LNCaP clone FGC (cell line): ENCODE data around the gene SPTB.

ENCODE experiments used
- DNase-seq: peaks from one replicate; pipeline ENCODE4 v3.0.0-alpha.2; 2011; ENCODE audit warnings: low read depth
- H3K4me3 ChIP-seq: 2 replicates; pipeline ENCODE4 v1.5.1; 2011; ENCODE audit warnings: mild to moderate bottlenecking, low read depth, low read length, control low read depth
- TF ChIP-seq, protein P1 (sequence below): IDR thresholded peaks from 2 replicates; pipeline ENCODE4 v1.5.1; 2012; ENCODE audit warnings: mild to moderate bottlenecking; ENCODE audit not compliant: control insufficient read depth, insufficient read depth; ENCODE audit errors: extremely low read depth

Gene SPTB

DNA sequence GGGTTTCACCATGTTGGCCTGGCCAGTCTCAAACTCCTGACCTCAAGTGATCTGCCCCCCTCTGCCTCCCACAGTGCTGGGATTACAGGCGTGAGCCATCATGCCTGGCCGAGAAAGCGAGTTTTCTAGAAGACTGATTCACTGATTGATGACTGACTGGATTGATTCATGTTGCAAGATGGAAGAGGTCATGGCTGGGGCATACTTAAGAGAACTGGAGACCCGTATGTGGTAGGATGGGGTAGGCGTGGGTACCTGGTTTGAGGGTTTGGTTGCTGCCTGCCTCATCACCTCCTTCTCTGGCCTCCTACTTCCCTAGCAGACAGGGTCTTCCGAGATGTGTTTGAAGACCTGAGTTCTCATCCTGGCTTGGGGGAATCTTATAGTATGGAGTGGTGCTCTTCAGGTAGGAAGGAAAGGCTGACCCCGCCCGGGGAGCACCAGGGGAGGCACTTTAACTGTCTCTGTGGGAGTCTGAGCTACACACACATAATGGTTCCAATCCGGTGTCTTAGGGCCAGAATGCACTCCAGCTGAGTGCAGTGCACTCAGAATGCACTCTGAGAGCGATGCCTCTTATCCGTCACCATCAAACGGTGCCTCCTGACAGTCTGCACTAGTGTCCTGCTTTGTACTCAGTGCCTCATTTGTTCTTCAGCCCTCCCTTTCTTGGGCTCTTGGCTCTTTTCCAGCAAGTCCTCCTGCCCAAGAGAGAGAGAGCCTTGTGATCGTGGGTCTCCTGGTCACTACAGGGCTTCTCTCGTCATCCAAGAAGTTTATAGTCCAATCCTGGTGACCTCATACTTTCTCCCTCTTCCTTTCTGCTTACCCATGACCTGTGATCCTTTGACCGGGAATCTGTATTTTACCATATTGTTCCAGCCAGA lies 155.8 kb downstream of the SPTB start:
- TF ChIP-seq, protein P1, sequence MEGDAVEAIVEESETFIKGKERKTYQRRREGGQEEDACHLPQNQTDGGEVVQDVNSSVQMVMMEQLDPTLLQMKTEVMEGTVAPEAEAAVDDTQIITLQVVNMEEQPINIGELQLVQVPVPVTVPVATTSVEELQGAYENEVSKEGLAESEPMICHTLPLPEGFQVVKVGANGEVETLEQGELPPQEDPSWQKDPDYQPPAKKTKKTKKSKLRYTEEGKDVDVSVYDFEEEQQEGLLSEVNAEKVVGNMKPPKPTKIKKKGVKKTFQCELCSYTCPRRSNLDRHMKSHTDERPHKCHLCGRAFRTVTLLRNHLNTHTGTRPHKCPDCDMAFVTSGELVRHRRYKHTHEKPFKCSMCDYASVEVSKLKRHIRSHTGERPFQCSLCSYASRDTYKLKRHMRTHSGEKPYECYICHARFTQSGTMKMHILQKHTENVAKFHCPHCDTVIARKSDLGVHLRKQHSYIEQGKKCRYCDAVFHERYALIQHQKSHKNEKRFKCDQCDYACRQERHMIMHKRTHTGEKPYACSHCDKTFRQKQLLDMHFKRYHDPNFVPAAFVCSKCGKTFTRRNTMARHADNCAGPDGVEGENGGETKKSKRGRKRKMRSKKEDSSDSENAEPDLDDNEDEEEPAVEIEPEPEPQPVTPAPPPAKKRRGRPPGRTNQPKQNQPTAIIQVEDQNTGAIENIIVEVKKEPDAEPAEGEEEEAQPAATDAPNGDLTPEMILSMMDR = no peak
- no peak for DNase-seq

DNA sequence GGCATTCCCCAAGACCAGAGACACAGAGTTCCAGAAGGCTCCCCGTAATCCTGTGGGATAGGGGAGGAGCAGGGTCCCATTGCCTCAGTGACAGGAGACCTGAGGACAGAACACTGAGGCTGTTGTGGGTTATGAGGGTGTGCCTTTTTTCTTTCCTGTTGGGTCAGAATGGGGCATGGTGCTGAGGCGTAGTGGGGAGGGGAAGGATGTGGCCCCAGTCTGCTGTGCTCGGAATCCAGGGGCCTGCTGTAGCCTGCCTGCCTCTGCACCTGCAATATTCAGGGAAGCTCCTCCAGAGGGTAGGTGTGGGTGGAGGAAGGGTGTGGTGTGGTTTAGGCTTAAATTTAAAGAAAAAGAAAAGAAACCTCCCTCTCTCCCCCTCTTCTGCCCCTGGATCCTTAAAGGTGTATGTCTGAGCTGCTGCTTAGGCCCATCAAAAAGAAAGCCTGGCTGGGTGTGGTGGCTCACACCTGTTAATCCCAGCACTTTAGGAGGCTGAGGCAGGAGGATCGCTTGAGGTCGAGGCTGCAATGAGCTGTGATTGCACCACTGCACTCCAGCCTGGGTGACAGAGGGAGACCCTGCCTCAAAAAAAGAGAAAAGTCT lies 156.8 kb downstream of the SPTB start:
- TF ChIP-seq, protein P1 = no peak
- no peak overlapping the region for H3K4me3 ChIP-seq
- no peak for DNase-seq

More for the DNA sequence above, 155.8 kb downstream of the SPTB start:
- no peak overlapping the region for H3K4me3 ChIP-seq

DNA sequence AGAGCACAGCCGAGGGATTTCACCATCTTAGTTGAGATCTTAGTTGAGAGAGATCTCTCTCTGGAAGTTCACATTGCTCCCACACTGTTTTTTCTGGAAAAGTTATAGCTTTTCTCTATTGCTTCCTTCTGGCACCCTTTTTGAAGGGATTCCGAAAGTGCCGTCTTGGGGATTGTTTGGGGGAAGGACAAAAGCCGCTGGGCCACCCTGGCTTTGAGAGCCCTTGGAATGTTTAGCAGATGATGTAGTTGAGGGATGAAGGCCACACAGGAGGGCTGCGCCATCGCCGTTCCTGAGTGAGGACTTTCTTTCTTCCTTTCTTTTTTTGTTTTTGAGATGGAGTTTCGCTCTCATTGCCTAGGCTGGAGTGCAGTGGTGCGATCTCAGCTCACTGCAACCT lies 157.8 kb downstream of the SPTB start:
- TF ChIP-seq, protein P1 = no peak
- no peak overlapping the region for H3K4me3 ChIP-seq
- DNase-seq = no peak

DNA sequence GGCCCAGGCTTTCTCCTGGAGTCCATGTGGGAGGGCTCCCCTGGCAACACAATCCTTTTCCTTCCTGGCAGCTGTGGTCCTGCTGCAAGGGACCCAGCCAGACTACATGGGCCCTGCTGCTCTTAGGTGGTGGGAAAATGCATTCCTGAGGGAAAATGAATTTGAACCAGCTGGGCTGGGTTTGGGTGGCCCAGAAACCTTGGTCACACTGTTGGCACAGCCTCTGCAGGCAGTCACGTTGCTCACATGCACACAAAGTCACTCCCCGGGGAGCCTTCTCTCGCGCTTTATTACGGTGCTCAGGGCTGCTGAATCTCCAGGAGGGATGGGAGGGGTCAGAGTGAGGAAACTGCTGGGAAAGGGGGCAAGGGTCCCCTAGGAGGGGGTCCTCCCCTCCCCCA lies 158.3 kb downstream of the SPTB start:
- DNase-seq = no peak
- TF ChIP-seq, protein P1 = no peak

DNA sequence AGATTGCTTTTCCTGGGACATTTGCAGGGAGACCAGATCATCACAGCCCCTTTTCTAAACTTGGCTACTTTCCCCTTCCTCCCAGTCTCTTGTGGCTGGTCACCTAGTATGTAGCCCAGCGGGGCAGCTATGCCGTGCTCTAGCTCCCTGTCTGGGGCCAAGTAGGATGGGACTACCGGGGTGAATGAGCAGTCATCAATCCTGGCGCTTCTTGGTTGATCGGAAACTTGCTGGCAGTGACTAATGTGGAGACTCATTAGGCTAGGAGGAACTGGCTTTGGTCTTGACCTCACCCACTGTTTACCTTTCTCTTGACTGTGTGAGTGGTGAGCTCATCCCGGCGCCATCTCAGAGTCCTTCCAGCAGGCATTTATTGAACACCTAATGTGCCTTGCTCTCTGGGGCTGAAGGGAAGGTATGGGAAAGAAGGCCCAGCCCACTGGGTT lies 159.6 kb downstream of the SPTB start:
- DNase-seq = peak; percentile 77
- TF ChIP-seq, protein P1 = no peak
- H3K4me3 ChIP-seq = no peak overlapping the region

More for the DNA sequence above, 158.3 kb downstream of the SPTB start:
- H3K4me3 ChIP-seq = no peak overlapping the region

DNA sequence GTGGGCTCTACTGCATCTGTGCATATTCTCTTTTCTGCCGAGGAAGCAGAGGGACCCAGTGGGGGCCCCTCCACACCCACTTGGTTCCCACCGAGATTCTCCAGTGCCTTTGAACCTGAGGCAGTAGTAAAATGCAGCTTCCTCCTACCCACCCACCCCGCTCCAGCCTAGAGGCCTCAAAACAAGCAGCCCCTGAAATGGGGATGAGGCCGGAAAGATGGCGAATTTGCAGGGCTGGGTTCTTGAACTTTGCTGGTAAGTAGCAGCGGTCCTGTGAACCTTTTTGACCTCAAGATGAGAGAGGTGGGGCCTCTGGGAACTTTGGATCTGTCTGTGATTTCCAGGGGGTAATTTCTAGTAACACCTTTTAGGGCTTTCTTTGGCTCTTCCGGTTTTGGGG lies 160.1 kb downstream of the SPTB start:
- TF ChIP-seq, protein P1 = no peak
- no peak for DNase-seq
- no peak overlapping the region for H3K4me3 ChIP-seq
